ENCODE data around the gene PTPA. TPM values are rescaled to one million over a fixed set of nuclear protein-coding genes. Genes with fewer than 3 reads are reported as not detected.

PTPA gene
- total RNA-seq (2014; rRNA removed; shearing (Covaris generic)) (96.9 and 113 TPM in 2 replicates), polyA plus RNA-seq (2016; fragmentation: Nextera tagmentation; extraction: Ambion mirVana) (59.9 and 60.8 TPM in 2 replicates)

GRCh38 chr9:129110740-129111527, at the start of gene PTPA, which contains the start of gene CRAT:
PTPA (plus strand) TSS chr9:129111415; CDS start chr9:129111601, 186 bp downstream.
CRAT (minus strand) TSS chr9:129110793; CDS start chr9:129110509, 284 bp downstream.
- H3K36me3 ChIP-seq (ENCODE audit: low read depth), result no peaks in the 10 kb centered on the region
- peaks cover 10% of the 10 kb centered on the region; the same call in 1 of the 2 replicates for H3F3A ChIP-seq (ENCODE audit: insufficient read depth)
- peak within 1 kb of the TSS; percentile 92 for H3K9ac ChIP-seq
- H3K9me3 ChIP-seq (ENCODE audit: low read depth), result no peaks in the 10 kb centered on the region
- WGBS, 2 experiments (ENCODE audit: low coverage in 1 of 2, low lambda C conversion rate in 2 of 2, missing lambda C conversion rate in 2 of 2), result 1% methylated on average over 50 to 70 of the region's 77 CpGs
- TF ChIP-seq EZH2phosphoT487 (IDR thresholded peaks at IDR 0.05; ENCODE audit: insufficient read depth, low read depth) (no peak), EZH2 (IDR thresholded peaks at IDR 0.05; ENCODE audit: insufficient read depth, poor library complexity, severe bottlenecking) (no peak)
- no peaks in the 10 kb centered on the region for H3K27me3 ChIP-seq (replicated peaks; ENCODE audit: insufficient read depth)
- peak within 1 kb of the TSS; percentile 93 for H3K27ac ChIP-seq
- H4K20me1 ChIP-seq (ENCODE audit: insufficient read depth), result no peaks in the 10 kb centered on the region
- H3K4me2 ChIP-seq (ENCODE audit: unreplicated experiment), result peak within 1 kb of the TSS; percentile 88
- H3K4me1 ChIP-seq (ENCODE audit: insufficient read depth), result peaks cover 6% of the 10 kb centered on the region
- peak; percentile 96 for DNase-seq
- in situ Hi-C loops (cut with MboI), result no loop called here
- peak within 1 kb of the TSS; percentile 96 for H3K4me3 ChIP-seq
- H2AFZ ChIP-seq, result peak within 1 kb of the TSS; percentile 98
- peaks cover 53% of the 10 kb centered on the region for H3K79me2 ChIP-seq (ENCODE audit: insufficient read depth)
- H3K9me2 ChIP-seq (ENCODE audit: insufficient read depth), result no peaks in the 10 kb centered on the region

DNA sequence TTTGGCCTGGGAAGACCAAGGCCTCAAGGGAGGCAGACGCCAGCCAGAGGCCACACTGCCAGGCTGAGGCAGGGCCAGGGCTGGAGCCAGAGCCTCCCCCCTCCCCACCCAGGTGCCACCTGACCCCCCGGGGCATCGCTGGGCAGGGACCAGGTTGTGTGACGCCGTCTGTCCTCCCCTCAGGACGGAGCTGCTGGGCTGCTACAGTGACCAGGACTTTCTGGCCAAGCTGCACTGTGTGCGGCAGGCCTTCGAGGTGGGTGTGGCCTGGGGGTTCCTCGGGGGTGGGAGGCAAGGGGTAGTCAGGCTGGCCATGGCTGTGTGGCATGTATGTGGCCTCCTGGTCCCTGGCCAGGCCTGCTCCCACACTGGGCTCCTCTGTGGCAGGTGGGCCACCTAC, 48.2 kb upstream of the PTPA start:
- H3K9ac ChIP-seq, result no peak overlapping the region
- no peak for DNase-seq
- H4K20me1 ChIP-seq (ENCODE audit: insufficient read depth), result no peaks in the 10 kb centered on the region
- WGBS, 2 experiments (ENCODE audit: low coverage in 1 of 2, low lambda C conversion rate in 2 of 2, missing lambda C conversion rate in 2 of 2), result 84 to 90% methylated on average over 6 to 9 of the region's 9 CpGs
- in situ Hi-C loops (cut with MboI), result no loop called here
- no peak overlapping the region for H3K4me2 ChIP-seq (ENCODE audit: unreplicated experiment)
- H3K27me3 ChIP-seq (replicated peaks; ENCODE audit: insufficient read depth), result no peaks in the 10 kb centered on the region
- H3K36me3 ChIP-seq (ENCODE audit: low read depth), result peaks cover 6% of the 10 kb centered on the region; the same call in 1 of the 2 replicates
- H3K4me1 ChIP-seq (ENCODE audit: insufficient read depth), result peaks cover 10% of the 10 kb centered on the region
- no peaks in the 10 kb centered on the region for H3F3A ChIP-seq (ENCODE audit: insufficient read depth)
- no peaks in the 10 kb centered on the region for H3K79me2 ChIP-seq (ENCODE audit: insufficient read depth)
- no peaks in the 10 kb centered on the region for H3K9me2 ChIP-seq (ENCODE audit: insufficient read depth)
- TF ChIP-seq EZH2 (IDR thresholded peaks at IDR 0.05; ENCODE audit: insufficient read depth, poor library complexity, severe bottlenecking), result no peak
- no peak for TF ChIP-seq EZH2phosphoT487 (IDR thresholded peaks at IDR 0.05; ENCODE audit: insufficient read depth, low read depth)
- H2AFZ ChIP-seq, result no peak overlapping the region
- H3K9me3 ChIP-seq (ENCODE audit: low read depth), result no peaks in the 10 kb centered on the region
- no peak overlapping the region for H3K27ac ChIP-seq
- H3K4me3 ChIP-seq, result no peak overlapping the region

GRCh38 chr9:129064499-129064908, 46.7 kb upstream of the PTPA start:
- 99% methylated on average over 8 of the region's 8 CpGs for WGBS, 2 experiments (ENCODE audit: low coverage in 1 of 2, low lambda C conversion rate in 2 of 2, missing lambda C conversion rate in 2 of 2)
- Histone ChIP-seq H3K27me3 (replicated peaks; ENCODE audit: insufficient read depth) (no peaks in the 10 kb centered on the region), H3K4me3 (no peak overlapping the region), H2AFZ (no peak overlapping the region), H3K9me2 (ENCODE audit: insufficient read depth) (no peaks in the 10 kb centered on the region), H3K9me3 (ENCODE audit: low read depth) (no peaks in the 10 kb centered on the region), H3F3A (ENCODE audit: insufficient read depth) (no peaks in the 10 kb centered on the region), H3K36me3 (ENCODE audit: low read depth) (peaks cover 6% of the 10 kb centered on the region; the same call in 1 of the 2 replicates), H3K79me2 (ENCODE audit: insufficient read depth) (no peaks in the 10 kb centered on the region), H3K27ac (no peak overlapping the region), H3K4me2 (ENCODE audit: unreplicated experiment) (no peak overlapping the region), H3K9ac (no peak overlapping the region), H3K4me1 (ENCODE audit: insufficient read depth) (peaks cover 4% of the 10 kb centered on the region; the same call in 1 of the 2 replicates), H4K20me1 (ENCODE audit: insufficient read depth) (no peaks in the 10 kb centered on the region)
- no peak for DNase-seq
- in situ Hi-C loops (cut with MboI), result no loop called here
- no peak for TF ChIP-seq EZH2 (IDR thresholded peaks at IDR 0.05; ENCODE audit: insufficient read depth, poor library complexity, severe bottlenecking)
- TF ChIP-seq EZH2phosphoT487 (IDR thresholded peaks at IDR 0.05; ENCODE audit: insufficient read depth, low read depth), result no peak

- WGBS, 2 experiments (ENCODE audit: low coverage in 1 of 2, low lambda C conversion rate in 2 of 2, missing lambda C conversion rate in 2 of 2), result 92 to 96% methylated on average over 18 to 19 of the region's 19 CpGs
- H2AFZ ChIP-seq, result no peak overlapping the region
- H3K9ac ChIP-seq, result no peak overlapping the region
- no peak for DNase-seq
- peaks cover 6% of the 10 kb centered on the region; the same call in 1 of the 2 replicates for H3K36me3 ChIP-seq (ENCODE audit: low read depth)
- no peaks in the 10 kb centered on the region for H3K9me2 ChIP-seq (ENCODE audit: insufficient read depth)
- TF ChIP-seq EZH2 (IDR thresholded peaks at IDR 0.05; ENCODE audit: insufficient read depth, poor library complexity, severe bottlenecking) (no peak), EZH2phosphoT487 (IDR thresholded peaks at IDR 0.05; ENCODE audit: insufficient read depth, low read depth) (no peak)
- no peaks in the 10 kb centered on the region for H3K4me1 ChIP-seq (ENCODE audit: insufficient read depth)
- no peaks in the 10 kb centered on the region for H3K27me3 ChIP-seq (replicated peaks; ENCODE audit: insufficient read depth)
- H3K4me3 ChIP-seq, result no peak overlapping the region
- in situ Hi-C loops (cut with MboI), result no loop called here
- H3F3A ChIP-seq (ENCODE audit: insufficient read depth), result no peaks in the 10 kb centered on the region
- H3K4me2 ChIP-seq (ENCODE audit: unreplicated experiment), result no peak overlapping the region
- H3K27ac ChIP-seq, result no peak overlapping the region
- no peaks in the 10 kb centered on the region for H3K9me3 ChIP-seq (ENCODE audit: low read depth)
- no peaks in the 10 kb centered on the region for H3K79me2 ChIP-seq (ENCODE audit: insufficient read depth)
- no peaks in the 10 kb centered on the region for H4K20me1 ChIP-seq (ENCODE audit: insufficient read depth)
These were observed 43.1 kb upstream of the PTPA start for GRCh38 chr9:129068110-129068509.

Measured in GM23248 (cell line).